ENCODE measurements around the gene IL9.

IL9 gene

GRCh38 chr5:135843571-135844337 is 51.9 kb downstream of the IL9 start:
- DNase-seq (ENCODE audit: low spot score), result no peak
- no CpG with 5 or more reads among the region's 6 CpGs for WGBS, 2 donors (ENCODE audit: extremely low coverage in 2 of 2, insufficient read length in 2 of 2, insufficient replicate concordance in 1 of 2)
- no peak overlapping the region for H2BK15ac ChIP-seq (ENCODE audit: low read length)
- no peak overlapping the region for H3K23ac ChIP-seq (ENCODE audit: low read depth, low read length, poor library complexity)
- H2BK12ac ChIP-seq (ENCODE audit: low read length), result no peak overlapping the region
- peaks cover 0 to 3% (median 0%) of the 10 kb centered on the region in 3 experiments for H3K27me3 ChIP-seq (ENCODE audit: control insufficient read depth in 3 of 3, insufficient read depth in 3 of 3, low read depth in 1 of 3, low read length in 3 of 3)
- H2BK120ac ChIP-seq (ENCODE audit: low read depth, low read length), result no peak overlapping the region
- peak overlapping the region; percentile 96 for H2AK5ac ChIP-seq (ENCODE audit: low read depth, low read length)
- H2AFZ ChIP-seq (ENCODE audit: low read length), result no peak overlapping the region
- H4K8ac ChIP-seq (ENCODE audit: low read depth, low read length), result no peak overlapping the region
- H3K36me3 ChIP-seq (replicated peaks in 1 of 2; ENCODE audit: control insufficient read depth in 2 of 2, insufficient read depth in 2 of 2, low read length in 2 of 2), result no peaks in the 10 kb centered on the region
- no peak overlapping the region for H3K4ac ChIP-seq (ENCODE audit: low read length)
- H3K9ac ChIP-seq (ENCODE audit: low read depth, low read length, poor library complexity), result no peak overlapping the region
- no peak overlapping the region for H2BK5ac ChIP-seq (ENCODE audit: low read length)
- no peak overlapping the region for H3K27ac ChIP-seq (replicated peaks; ENCODE audit: low read length)
- no peaks in the 10 kb centered on the region for H3K79me1 ChIP-seq (ENCODE audit: low read depth, low read length)
- H4K91ac ChIP-seq (ENCODE audit: low read depth, low read length, poor library complexity), result no peak overlapping the region
- H3K4me2 ChIP-seq (ENCODE audit: insufficient read depth, low read length, poor library complexity, severe bottlenecking), result no peak overlapping the region
- H3K18ac ChIP-seq (ENCODE audit: low read length), result peak overlapping the region; percentile 91
- H3K4me1 ChIP-seq (ENCODE audit: control insufficient read depth in 2 of 2, insufficient read depth in 1 of 2, low read depth in 1 of 2, low read length in 2 of 2), result peaks cover 0 to 5% of the 10 kb centered on the region in 2 donors
- H3K14ac ChIP-seq (ENCODE audit: low read length), result peak overlapping the region; percentile 76
- H3K9me3 ChIP-seq (replicated peaks in 1 of 2; ENCODE audit: control insufficient read depth in 2 of 2, insufficient read depth in 1 of 2, low read depth in 1 of 2, low read length in 2 of 2), result no peaks in the 10 kb centered on the region
- H3K4me3 ChIP-seq (ENCODE audit: low read length in 2 of 2), result no peak overlapping the region

- Histone ChIP-seq H3K27ac (replicated peaks; ENCODE audit: low read length) (no peak overlapping the region), H3K4ac (ENCODE audit: low read length) (no peak overlapping the region), H3K23ac (ENCODE audit: low read depth, low read length, poor library complexity) (no peak overlapping the region), H3K9me3 (replicated peaks in 1 of 2; ENCODE audit: control insufficient read depth in 2 of 2, insufficient read depth in 1 of 2, low read depth in 1 of 2, low read length in 2 of 2) (no peaks in the 10 kb centered on the region), H3K79me1 (ENCODE audit: low read depth, low read length) (no peaks in the 10 kb centered on the region), H2BK15ac (ENCODE audit: low read length) (no peak overlapping the region), H3K27me3 (ENCODE audit: control insufficient read depth in 3 of 3, insufficient read depth in 3 of 3, low read depth in 1 of 3, low read length in 3 of 3) (peaks cover 0 to 3% (median 0%) of the 10 kb centered on the region in 3 experiments), H3K36me3 (replicated peaks in 1 of 2; ENCODE audit: control insufficient read depth in 2 of 2, insufficient read depth in 2 of 2, low read length in 2 of 2) (no peaks in the 10 kb centered on the region), H2BK5ac (ENCODE audit: low read length) (no peak overlapping the region), H3K4me3 (ENCODE audit: low read length in 2 of 2) (no peak overlapping the region), H3K18ac (ENCODE audit: low read length) (no peak overlapping the region), H2AK5ac (ENCODE audit: low read depth, low read length) (no peak overlapping the region), H2BK120ac (ENCODE audit: low read depth, low read length) (no peak overlapping the region), H2BK12ac (ENCODE audit: low read length) (no peak overlapping the region), H3K4me2 (ENCODE audit: insufficient read depth, low read length, poor library complexity, severe bottlenecking) (no peak overlapping the region), H4K91ac (ENCODE audit: low read depth, low read length, poor library complexity) (no peak overlapping the region), H3K4me1 (ENCODE audit: control insufficient read depth in 2 of 2, insufficient read depth in 1 of 2, low read depth in 1 of 2, low read length in 2 of 2) (peaks cover 0 to 5% of the 10 kb centered on the region in 2 donors), H2AFZ (ENCODE audit: low read length) (no peak overlapping the region), H3K9ac (ENCODE audit: low read depth, low read length, poor library complexity) (no peak overlapping the region), H3K14ac (ENCODE audit: low read length) (no peak overlapping the region), H4K8ac (ENCODE audit: low read depth, low read length) (no peak overlapping the region)
- no peak for DNase-seq (ENCODE audit: low spot score)
- no CpG with 5 or more reads among the region's 4 CpGs for whole genome bisulfite sequencing, 2 donors (ENCODE audit: extremely low coverage in 2 of 2, insufficient read length in 2 of 2, insufficient replicate concordance in 1 of 2)
Observed at GRCh38 chr5:135842737-135843136, 52.9 kb downstream of the IL9 start.
